Loucy (cell line): ENCODE data around the gene DUSP22.

Experiments used
- CTCF ChIP-seq: fragments of 200-600 bp; sonication (generic); conservative IDR thresholded peaks from 2 replicates; pipeline ENCODE4 v1.5.1; 2014; ENCODE audit warnings: mild to moderate bottlenecking, antibody characterized with exemption, low read length
- EZH2phosphoT487 ChIP-seq: fragments of 200-600 bp; IDR thresholded peaks from 2 replicates; pipeline ENCODE4 v1.6.1; 2018; ENCODE audit warnings: antibody characterized with exemption, mild to moderate bottlenecking, moderate library complexity, borderline replicate concordance

GRCh38 chr6:391559-392440 is 99.5 kb downstream of the DUSP22 start, which contains the start of gene IRF4:
- TF ChIP-seq CTCF: no peak
- TF ChIP-seq EZH2phosphoT487: no peak
